B cell (primary cell): ENCODE measurements around the gene GYS1. TPM values are rescaled to one million over a fixed set of nuclear protein-coding genes. Genes with fewer than 3 reads are reported as not detected.

ENCODE experiments used
- ATAC-seq: fragments of 200-7000 bp; cut with Tn5 transposase; one replicate; pipeline ENCODE4 v1.10.0; 2021; ENCODE audit warnings: low read depth, mild to moderate bottlenecking, moderate number of reproducible peaks, moderate library complexity
- CTCF ChIA-PET: fragments of 350-600 bp; sonication (Branson Sonifier 250); formaldehyde crosslinking; loops from one replicate; lab custom pipeline; 2021; ENCODE audit warnings: antibody characterized with exemption, inconsistent platforms; lab: Charles Lee
- POLR2A ChIA-PET: fragments of 350-600 bp; sonication (Branson Sonifier 250); formaldehyde crosslinking; loops from one replicate; lab custom pipeline; 2021; ENCODE audit warnings: antibody characterized with exemption; lab: Charles Lee
- DNase-seq: peaks from one replicate; pipeline ENCODE4 v3.0.0; 2013
- H2AFZ ChIP-seq: 2 replicates; pipeline ENCODE4 v1.6.1; 2012; ENCODE audit warnings: mild to moderate bottlenecking, low read depth, low read length; ENCODE audit not compliant: insufficient read depth, poor library complexity, severe bottlenecking
- H3K27ac ChIP-seq, 2 donors: 1 replicate in 1 of 2; 2 replicates in 1 of 2; pipeline ENCODE4 v1.5.1; 2012 to 2013; ENCODE audit warnings: low read length in 2 of 2, mild to moderate bottlenecking in 2 of 2, moderate library complexity in 1 of 2
- H3K27me3 ChIP-seq, 4 experiments: fragments of 200-600 bp in 1 of 4; sonication (generic) in 1 of 4; replicated peaks in 1 of 4; 1 replicate in 2 of 4; 2 replicates in 2 of 4; pipeline versions ENCODE4 v1.6.1 to v1.7.0; 2013 to 2016; ENCODE audit warnings: low read length in 3 of 4, mild to moderate bottlenecking in 2 of 4, mixed read lengths in 1 of 4, moderate library complexity in 1 of 4; ENCODE audit not compliant: insufficient read depth in 4 of 4, control insufficient read depth in 3 of 4; ENCODE audit errors: control extremely low read depth in 1 of 4
- H3K36me3 ChIP-seq, 2 experiments: replicated peaks in 1 of 2; 1 replicate in 1 of 2; 2 replicates in 1 of 2; pipeline versions ENCODE4 v1.6.1 to v1.7.1; 2013; ENCODE audit warnings: low read length in 1 of 2; ENCODE audit not compliant: insufficient read depth in 2 of 2, control insufficient read depth in 1 of 2; ENCODE audit errors: control extremely low read depth in 1 of 2, extremely low read depth in 1 of 2
- H3K4me1 ChIP-seq, 2 donors: fragments of 200-600 bp in 1 of 2; sonication (generic) in 1 of 2; 1 replicate in 1 of 2; 2 replicates in 1 of 2; pipeline versions ENCODE4 v1.5.1 to v1.6.1; 2013 to 2017; ENCODE audit warnings: low read length in 2 of 2; ENCODE audit not compliant: control insufficient read depth in 2 of 2, insufficient read depth in 2 of 2
- H3K4me2 ChIP-seq: replicated peaks from 2 replicates; pipeline ENCODE3; 2012; ENCODE audit warnings: mild to moderate bottlenecking, low read depth, low read length; ENCODE audit not compliant: poor library complexity, severe bottlenecking
- H3K4me3 ChIP-seq, 5 experiments: fragments of 200-600 bp in 1 of 5; sonication (generic) in 1 of 5; 1 replicate in 3 of 5; 2 replicates in 2 of 5; pipeline versions ENCODE4 v1.5.1 to v1.7.0; 2011 to 2016; ENCODE audit warnings: low read length in 4 of 5, mild to moderate bottlenecking in 4 of 5, low read depth in 2 of 5, control low read depth in 1 of 5, moderate library complexity in 1 of 5; ENCODE audit not compliant: insufficient read depth in 1 of 5; ENCODE audit errors: control extremely low read depth in 1 of 5, extremely low read depth in 1 of 5
- H3K79me2 ChIP-seq: fragments of 200-600 bp; sonication (generic); one replicate; pipeline ENCODE4 v1.6.0; 2016; ENCODE audit warnings: low read length; ENCODE audit not compliant: control insufficient read depth, insufficient read depth
- H3K9ac ChIP-seq: fragments of 200-600 bp; sonication (generic); 2 replicates; pipeline ENCODE4 v1.6.1; 2017; ENCODE audit warnings: mild to moderate bottlenecking, low read length, moderate library complexity
- H3K9me3 ChIP-seq, 3 donors: one replicate each; pipeline versions ENCODE4 v1.6.1 to v1.7.1; 2013; ENCODE audit warnings: low read length in 2 of 3; ENCODE audit not compliant: control insufficient read depth in 2 of 3, insufficient read depth in 1 of 3; ENCODE audit errors: control extremely low read depth in 1 of 3
- H4K20me1 ChIP-seq: 2 replicates; pipeline ENCODE4 v1.6.0; 2012; ENCODE audit warnings: mild to moderate bottlenecking, low read length; ENCODE audit not compliant: insufficient read depth, control insufficient read depth, poor library complexity, severe bottlenecking
- H3K27ac Mint-ChIP-seq: one replicate; pipeline ENCODE4 v1.8.0; 2021; ENCODE audit warnings: mixed read lengths
- H3K27me3 Mint-ChIP-seq: one replicate; pipeline ENCODE4 v1.8.0; 2021; ENCODE audit warnings: mixed read lengths
- H3K4me1 Mint-ChIP-seq: one replicate; pipeline ENCODE4 v1.8.0; 2021; ENCODE audit warnings: mixed read lengths
- H3K4me3 Mint-ChIP-seq: one replicate; pipeline ENCODE4 v1.8.0; 2021; ENCODE audit warnings: mixed read lengths
- H3K9me3 Mint-ChIP-seq: one replicate; pipeline ENCODE4 v1.8.0; 2022; ENCODE audit warnings: mixed read lengths; ENCODE audit not compliant: insufficient read depth
- EZH2 ChIP-seq: IDR thresholded peaks from 2 replicates; pipeline ENCODE4 v1.6.1; 2012; ENCODE audit warnings: borderline replicate concordance, low read depth, mild to moderate bottlenecking, moderate library complexity, low read length; ENCODE audit not compliant: insufficient read depth, poor library complexity, severe bottlenecking
- WGBS: methylation state at CpG from one replicate; pipeline ENCODE4 v1.1.5; 2013; ENCODE audit warnings: missing lambda C conversion rate; ENCODE audit not compliant: insufficient coverage; 5-methylcytosine and 5-hydroxymethylcytosine counted together
- intact Hi-C: fragments of 100-400 bp; cut with micrococcal nuclease; formaldehyde crosslinking; loops from one replicate; pipeline ENCODE4 v1.10.0; 2022
- polyA plus RNA-seq: library from polyadenylated mRNA; depleted of rRNA; stranded (reverse); fragments of >200 nt; gene quantifications from 2 replicates; pipeline ENCODE4 v1.2.3, GENCODE V29; 2012
- total RNA-seq, 2 donors: library from RNA; stranded (reverse); fragments of 120-200 nt in 1 of 2; gene quantifications; 1 replicate in 1 of 2; 2 replicates in 1 of 2; pipeline versions ENCODE4 v1.2.3 to v1.2.4, GENCODE V29; 2013 to 2022
- TF ChIP-seq, protein P1 (sequence below): fragments of 200-600 bp; IDR thresholded peaks from one replicate; pipeline ENCODE4 v1.8.0; 2022; ENCODE audit warnings: antibody characterized with exemption, mild to moderate bottlenecking

The GYS1 gene
- total and polyA plus RNA-seq, 2 donors (not counting 1 experiment from before 2014, with no cell fraction given), result 28.9 to 62.7 TPM

DNA sequence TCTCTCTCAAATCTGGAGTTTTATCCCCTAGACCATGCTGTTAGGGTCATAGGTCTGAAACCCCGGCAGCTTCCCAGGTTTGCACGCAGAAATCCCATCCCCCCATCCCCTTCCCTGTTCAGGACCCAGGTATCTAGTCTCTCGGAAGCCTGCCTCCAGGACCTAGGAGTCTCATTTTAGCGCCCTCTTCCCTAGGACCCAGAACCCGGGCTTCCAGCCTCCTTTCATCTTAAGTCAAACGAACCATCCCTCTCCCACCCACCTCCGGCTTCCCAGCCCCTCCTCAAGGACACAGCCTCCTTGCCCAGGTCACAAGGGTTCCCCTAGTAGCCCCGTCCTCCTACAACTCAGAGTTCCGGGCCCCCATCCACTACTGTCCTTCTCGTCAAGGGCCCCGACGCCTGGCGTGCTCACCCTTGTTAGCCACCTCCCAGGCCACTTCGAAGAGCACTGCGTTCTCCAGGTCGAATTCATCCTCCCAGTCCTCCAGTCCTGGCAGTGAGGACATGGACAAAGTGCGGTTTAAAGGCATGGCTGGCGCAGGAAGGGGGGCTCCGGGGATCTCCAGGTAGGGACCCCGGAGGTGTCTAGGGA, 431 bp downstream of the GYS1 start:
- Histone ChIP-seq H3K36me3 (peaks cover 0 to 7% of the 10 kb centered on the region in 2 experiments), H3K9ac (peak overlapping the region; percentile 94), H3K4me3 (peak overlapping the region; percentile 61 to 94 (median 79)), H2AFZ (peak overlapping the region; percentile 94), H3K27ac (peak overlapping the region; percentile 49 to 70), H3K9me3 (no peaks in the 10 kb centered on the region), H3K79me2 (peaks cover 62% of the 10 kb centered on the region), H3K4me2 (peak overlapping the region; percentile 99), H3K4me1 (peaks cover 15 to 27% of the 10 kb centered on the region in 2 donors), H3K27me3 (no peaks in the 10 kb centered on the region), H4K20me1 (peaks cover 8% of the 10 kb centered on the region)
- Mint-ChIP-seq H3K27me3 (no peaks in the 10 kb centered on the region), H3K4me1 (peaks cover 37% of the 10 kb centered on the region), H3K27ac (peak overlapping the region; percentile 92), H3K4me3 (peak overlapping the region; percentile 94), H3K9me3 (no peaks in the 10 kb centered on the region)
- intact Hi-C loops, result loop anchor here (1.0 to 10.0 kb wide), 9 partner anchors 14 to 216 kb away; partner anchors contain the start of genes C19orf73, FTL, LIN7B and NUCB1
- no peak for DNase-seq
- under 1% methylated on average over 17 of the region's 20 CpGs for WGBS
- POLR2A ChIA-PET, result interaction anchor here (0.6 to 1.4 kb wide), 14 partner anchors 9 to 1386 kb away, joined by 3 to 17 read pairs (median 4); partner anchors contain the start of genes BAX, CA11, FTL and HSD17B14
- CTCF ChIA-PET, result interaction anchor here (0.5 to 3.4 kb wide), 29 partner anchors 8 to 574 kb away, joined by 3 to 17 read pairs (median 4); partner anchors contain the start of genes DHDH, FTL, HSD17B14 and LIN7B
- TF ChIP-seq EZH2, result no peak
- TF ChIP-seq, protein P1, sequence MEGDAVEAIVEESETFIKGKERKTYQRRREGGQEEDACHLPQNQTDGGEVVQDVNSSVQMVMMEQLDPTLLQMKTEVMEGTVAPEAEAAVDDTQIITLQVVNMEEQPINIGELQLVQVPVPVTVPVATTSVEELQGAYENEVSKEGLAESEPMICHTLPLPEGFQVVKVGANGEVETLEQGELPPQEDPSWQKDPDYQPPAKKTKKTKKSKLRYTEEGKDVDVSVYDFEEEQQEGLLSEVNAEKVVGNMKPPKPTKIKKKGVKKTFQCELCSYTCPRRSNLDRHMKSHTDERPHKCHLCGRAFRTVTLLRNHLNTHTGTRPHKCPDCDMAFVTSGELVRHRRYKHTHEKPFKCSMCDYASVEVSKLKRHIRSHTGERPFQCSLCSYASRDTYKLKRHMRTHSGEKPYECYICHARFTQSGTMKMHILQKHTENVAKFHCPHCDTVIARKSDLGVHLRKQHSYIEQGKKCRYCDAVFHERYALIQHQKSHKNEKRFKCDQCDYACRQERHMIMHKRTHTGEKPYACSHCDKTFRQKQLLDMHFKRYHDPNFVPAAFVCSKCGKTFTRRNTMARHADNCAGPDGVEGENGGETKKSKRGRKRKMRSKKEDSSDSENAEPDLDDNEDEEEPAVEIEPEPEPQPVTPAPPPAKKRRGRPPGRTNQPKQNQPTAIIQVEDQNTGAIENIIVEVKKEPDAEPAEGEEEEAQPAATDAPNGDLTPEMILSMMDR, result no peak
- no peak for ATAC-seq
